Liver (tissue), 9 donors: ENCODE data around the gene BARX2. TPM values are rescaled to one million over a fixed set of nuclear protein-coding genes. Genes with fewer than 3 reads are reported as not detected.

ENCODE experiments used
- DNase-seq: peaks from one replicate; pipeline ENCODE4 v3.0.0-alpha.2; 2017; ENCODE audit warnings: low spot score
- H3K27ac ChIP-seq, 2 donors: one replicate each; pipeline ENCODE4 v1.7.0; 2013; ENCODE audit warnings: inconsistent platforms in 2 of 2, low read length in 2 of 2, control low read depth in 1 of 2, low read depth in 1 of 2, mild to moderate bottlenecking in 1 of 2
- H3K27me3 ChIP-seq, 4 donors: one replicate each; pipeline versions ENCODE4 v1.6.1 to v1.7.0; 2013; ENCODE audit warnings: low read length in 3 of 4, inconsistent platforms in 1 of 4, mild to moderate bottlenecking in 1 of 4, moderate library complexity in 1 of 4; ENCODE audit not compliant: control insufficient read depth in 4 of 4, insufficient read depth in 4 of 4
- H3K36me3 ChIP-seq, 4 donors: one replicate each; pipeline versions ENCODE4 v1.6.1 to v1.7.0; 2013; ENCODE audit warnings: low read length in 3 of 4, mild to moderate bottlenecking in 3 of 4, low read depth in 1 of 4, moderate library complexity in 1 of 4; ENCODE audit not compliant: control insufficient read depth in 4 of 4, insufficient read depth in 3 of 4
- H3K4me1 ChIP-seq, 4 donors: one replicate each; pipeline versions ENCODE4 v1.6.1 to v1.7.0; 2013; ENCODE audit warnings: low read length in 3 of 4, mild to moderate bottlenecking in 3 of 4, moderate library complexity in 1 of 4; ENCODE audit not compliant: control insufficient read depth in 4 of 4, insufficient read depth in 4 of 4
- H3K4me3 ChIP-seq, 3 donors: one replicate each; pipeline versions ENCODE4 v1.6.1 to v1.7.0; 2013; ENCODE audit warnings: low read length in 3 of 3, control low read depth in 1 of 3, low read depth in 1 of 3, mild to moderate bottlenecking in 1 of 3
- H3K9ac ChIP-seq, 2 donors: one replicate each; pipeline ENCODE4 v1.7.0; 2013; ENCODE audit warnings: low read length in 2 of 2, mild to moderate bottlenecking in 2 of 2, moderate library complexity in 2 of 2, control low read depth in 1 of 2, low read depth in 1 of 2
- H3K9me3 ChIP-seq, 4 donors: one replicate each; pipeline versions ENCODE4 v1.6.1 to v1.7.0; 2013; ENCODE audit warnings: low read length in 3 of 4; ENCODE audit not compliant: control insufficient read depth in 4 of 4
- ATF3 ChIP-seq: IDR thresholded peaks from 2 replicates; pipeline ENCODE4 v1.6.1; 2016; ENCODE audit warnings: antibody characterized with exemption
- CTCF ChIP-seq: fragments of 150-350 bp; IDR thresholded peaks from 2 replicates; pipeline ENCODE4 v1.5.1; 2017; ENCODE audit warnings: improper control_type of control experiment, low read depth, low read length; ENCODE audit not compliant: missing input control
- EGR1 ChIP-seq, 2 donors: IDR thresholded peaks; 2 replicates each; pipeline ENCODE4 v1.6.1; 2016 to 2018; ENCODE audit warnings: antibody characterized with exemption in 2 of 2, low read depth in 2 of 2
- FOXA1 ChIP-seq: IDR thresholded peaks from 2 replicates; pipeline ENCODE4 v1.6.1; 2016; ENCODE audit warnings: antibody characterized with exemption
- FOXA2 ChIP-seq: IDR thresholded peaks from 2 replicates; pipeline ENCODE4 v1.6.1; 2016; ENCODE audit warnings: antibody characterized with exemption
- GABPA ChIP-seq, 2 donors: IDR thresholded peaks in 1 of 2; conservative IDR thresholded peaks in 1 of 2; 2 replicates each; pipeline ENCODE4 v1.6.1; 2016; ENCODE audit warnings: antibody characterized with exemption in 2 of 2, mild to moderate bottlenecking in 1 of 2, moderate library complexity in 1 of 2
- HNF4A ChIP-seq, 2 donors: conservative IDR thresholded peaks; 2 replicates each; pipeline ENCODE4 v1.6.1; 2016; ENCODE audit warnings: antibody characterized with exemption in 2 of 2, mild to moderate bottlenecking in 2 of 2
- HNF4G ChIP-seq: IDR thresholded peaks from 2 replicates; pipeline ENCODE4 v1.6.1; 2016; ENCODE audit warnings: antibody characterized with exemption
- JUND ChIP-seq, 2 donors: IDR thresholded peaks; 2 replicates each; pipeline ENCODE4 v1.6.1; 2016; ENCODE audit warnings: antibody characterized with exemption in 2 of 2
- MAX ChIP-seq: IDR thresholded peaks from 2 replicates; pipeline ENCODE4 v1.6.1; 2016; ENCODE audit warnings: antibody characterized with exemption
- NR2F2 ChIP-seq: IDR thresholded peaks from 2 replicates; pipeline ENCODE4 v1.6.1; 2016; ENCODE audit warnings: antibody characterized with exemption
- RAD21 ChIP-seq, 2 donors: IDR thresholded peaks; 2 replicates each; pipeline ENCODE4 v1.6.1; 2016; ENCODE audit warnings: antibody characterized with exemption in 2 of 2, mild to moderate bottlenecking in 2 of 2
- RXRA ChIP-seq, 2 donors: IDR thresholded peaks; 2 replicates each; pipeline ENCODE4 v1.6.1; 2017 to 2018; ENCODE audit warnings: antibody characterized with exemption in 2 of 2, mild to moderate bottlenecking in 1 of 2
- SP1 ChIP-seq: IDR thresholded peaks from 2 replicates; pipeline ENCODE4 v1.6.1; 2018; ENCODE audit warnings: antibody characterized with exemption, mild to moderate bottlenecking
- TAF1 ChIP-seq: conservative IDR thresholded peaks from 2 replicates; pipeline ENCODE4 v1.6.1; 2016; ENCODE audit warnings: antibody characterized with exemption, mild to moderate bottlenecking
- YY1 ChIP-seq: IDR thresholded peaks from 2 replicates; pipeline ENCODE4 v1.6.1; 2016; ENCODE audit warnings: antibody characterized with exemption, mild to moderate bottlenecking
- ZBTB33 ChIP-seq: IDR thresholded peaks from 2 replicates; pipeline ENCODE4 v1.6.1; 2016; ENCODE audit warnings: antibody characterized with exemption
- WGBS: extraction: QIAGEN DNeasy Blood & Tissue Kit; methylation state at CpG from one replicate; pipeline ENCODE4 v1.1.7; 2013; 5-methylcytosine and 5-hydroxymethylcytosine counted together
- polyA plus RNA-seq, 2 donors: library from polyadenylated mRNA; stranded (reverse) in 1 of 2; unstranded in 1 of 2; fragments of 200-250 nt in 1 of 2; fragments of >200 nt in 1 of 2; fragmentation: Nextera tagmentation in 1 of 2; extraction: Ambion mirVana in 1 of 2; gene quantifications; one replicate each; pipeline versions ENCODE4 v1.2.1 to v1.2.3, GENCODE V29; 2013 to 2015
- total RNA-seq, 2 donors: library from RNA; depleted of rRNA; stranded (reverse); fragments of >200 nt; gene quantifications; one replicate each; pipeline ENCODE4 v1.2.3, GENCODE V29; 2014
- donor health status: healthy.
- donor health status: healthy.
- donor health status: healthy.
- donor health status: healthy.
- donor health status: healthy.

The BARX2 gene
- total and polyA plus RNA-seq, 4 donors, result not detected

- Histone ChIP-seq H3K9ac (no peak overlapping the region), H3K36me3 (no peaks in the 10 kb centered on the region), H3K4me3 (no peak overlapping the region), H3K4me1 (no peaks in the 10 kb centered on the region), H3K9me3 (no peaks in the 10 kb centered on the region), H3K27ac (no peak overlapping the region), H3K27me3 (peaks cover 0 to 5% (median 1%) of the 10 kb centered on the region in 4 donors)
- TF ChIP-seq EGR1 (IDR thresholded peaks at IDR 0.05; ENCODE audit: low read depth in 2 of 2) (no peak), TAF1 (no peak), RAD21 (IDR thresholded peaks at IDR 0.05) (no peak), MAX (no peak), YY1 (no peak), FOXA2 (no peak), FOXA1 (no peak), GABPA (IDR thresholded peaks at IDR 0.05 in 1 of 2, conservative IDR thresholded peaks at IDR 0.05 in 1 of 2) (no peak), ATF3 (no peak), CTCF (no peak), ZBTB33 (no peak), NR2F2 (no peak), HNF4G (no peak), JUND (IDR thresholded peaks at IDR 0.05) (no peak), SP1 (no peak)
- 80% methylated on average over 3 of the region's 3 CpGs for WGBS
- DNase-seq, result no peak
Measured at GRCh38 chr11:129410395-129410960, 34.8 kb downstream of the BARX2 start.

- Histone ChIP-seq H3K9ac (no peak overlapping the region), H3K27me3 (peaks cover 0 to 5% (median 1%) of the 10 kb centered on the region in 4 donors), H3K27ac (no peak overlapping the region), H3K4me3 (no peak overlapping the region), H3K4me1 (no peaks in the 10 kb centered on the region), H3K36me3 (no peaks in the 10 kb centered on the region), H3K9me3 (no peaks in the 10 kb centered on the region)
- WGBS, result 67% methylated on average over 4 of the region's 4 CpGs
- DNase-seq, result no peak
- TF ChIP-seq HNF4A (conservative IDR thresholded peaks at IDR 0.05) (no peak), RXRA (IDR thresholded peaks at IDR 0.05) (no peak), MAX (no peak)
Measured at GRCh38 chr11:129412494-129412893, 36.8 kb downstream of the BARX2 start.
